GM21786 (cell line): ENCODE measurements around the gene DEGS2.
"Not testable (repeated sequence)": the region's sequence is repeated elsewhere in the genome, so short reads cannot be mapped to it uniquely, and the experiment has no call there.

ENCODE experiments used
- ATAC-seq: cut with Tn5 transposase; IDR thresholded peaks from one replicate; pipeline ENCODE4 v1.9.1; 2021; ENCODE audit not compliant: unreplicated experiment

The DEGS2 gene

DNA sequence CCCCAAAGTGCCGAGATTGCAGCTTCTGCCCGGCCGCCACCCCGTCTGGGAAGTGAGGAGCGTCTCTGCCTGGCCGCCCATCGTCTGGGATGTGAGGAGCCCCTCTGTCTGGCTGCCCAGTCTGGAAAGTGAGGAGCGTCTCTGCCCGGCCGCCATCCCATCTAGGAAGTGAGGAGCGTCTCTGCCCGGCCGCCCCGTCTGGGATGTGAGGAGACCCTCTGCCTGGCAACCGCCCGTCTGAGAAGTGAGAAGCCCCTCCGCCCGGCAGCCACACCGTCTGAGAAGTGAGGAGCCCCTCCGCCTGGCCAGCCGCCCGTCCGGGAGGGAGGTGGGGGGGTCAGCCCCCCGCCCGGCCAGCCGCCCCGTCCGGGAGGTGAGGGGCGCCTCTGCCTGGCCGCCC is 21.2 kb upstream of the DEGS2 start:
- ATAC-seq, result not testable (repeated sequence)

DNA sequence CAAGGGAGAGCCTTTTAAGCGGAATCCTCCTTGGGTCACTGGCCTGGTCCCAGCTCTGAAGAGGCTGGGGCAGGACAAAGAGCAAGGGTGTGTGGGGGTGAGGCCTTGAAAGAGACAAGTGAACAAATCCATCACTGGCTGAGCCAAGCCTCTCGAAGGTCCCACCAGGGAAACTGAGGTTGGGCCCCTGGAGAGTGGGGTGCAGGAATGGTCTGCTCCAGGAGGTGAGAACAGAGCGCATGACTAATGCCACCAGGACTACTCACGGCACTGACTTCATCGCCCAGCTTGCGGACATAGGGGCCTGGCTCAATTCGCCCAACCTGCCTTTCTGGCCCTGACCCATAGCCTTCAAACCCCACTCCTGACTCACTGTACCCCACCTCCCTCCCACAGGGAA is 19.2 kb upstream of the DEGS2 start:
- no peak for ATAC-seq

DNA sequence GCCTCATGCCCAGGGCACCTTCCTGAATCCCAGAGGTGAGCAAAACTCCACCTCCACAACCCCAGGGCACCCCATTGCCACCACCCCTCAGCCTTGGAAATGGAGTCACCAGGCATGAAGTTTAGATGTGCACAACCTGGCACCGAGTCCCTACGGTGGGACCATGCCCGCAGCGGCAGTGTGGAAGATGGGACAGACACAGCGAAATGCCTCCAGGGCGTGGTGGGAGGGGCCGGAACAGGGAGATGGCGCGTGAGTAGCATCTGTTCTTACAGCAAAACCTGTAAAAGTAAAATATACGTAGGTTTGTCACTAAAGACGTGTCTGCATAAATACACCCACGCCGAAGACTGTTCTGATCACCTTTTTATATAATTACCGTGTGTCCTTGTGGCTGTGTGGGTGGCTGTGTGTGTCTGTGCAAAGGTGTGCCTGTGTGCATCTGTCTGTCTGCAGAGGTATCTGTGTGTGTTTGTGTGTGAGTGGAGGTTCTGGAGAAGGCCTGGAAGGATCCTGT is 17.4 kb upstream of the DEGS2 start:
- no peak for ATAC-seq

DNA sequence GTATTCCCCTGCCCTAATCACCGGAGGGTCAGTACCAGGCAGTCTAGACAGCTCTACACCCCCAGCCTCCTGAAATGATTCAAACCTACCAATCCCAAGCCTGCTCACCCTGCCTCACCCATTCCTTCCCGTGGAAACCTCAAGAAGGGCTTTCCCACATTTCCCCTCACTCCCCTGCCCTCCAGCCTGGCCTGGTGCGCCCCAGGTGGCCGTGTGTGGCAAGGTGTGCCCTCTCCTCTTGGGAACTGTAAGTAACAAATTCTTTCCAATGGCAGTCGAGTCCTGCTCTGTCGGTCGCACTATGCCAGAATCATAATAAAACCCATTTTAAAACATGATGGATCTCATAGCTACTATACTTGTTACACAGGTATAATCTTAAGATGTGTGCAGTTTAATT is 13.9 kb upstream of the DEGS2 start:
- ATAC-seq, result no peak

DNA sequence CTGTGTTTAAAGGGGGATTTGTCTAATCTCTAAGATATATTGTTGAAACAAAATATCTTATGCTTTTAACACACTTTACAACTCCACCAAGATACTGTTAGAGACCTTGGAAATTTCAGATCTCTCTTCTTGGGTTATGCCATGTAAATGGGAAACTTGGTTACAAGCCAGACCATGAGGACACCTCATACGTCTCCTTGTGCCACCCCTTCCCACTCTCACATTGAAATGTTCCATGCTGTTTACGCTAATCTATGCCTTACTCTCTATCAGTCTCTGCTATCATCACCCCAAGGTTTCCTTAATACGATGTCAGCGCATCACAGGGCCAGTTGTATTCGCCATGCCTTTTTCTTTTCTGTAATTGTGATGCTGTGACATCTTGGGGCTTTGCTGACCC is 13.4 kb upstream of the DEGS2 start:
- ATAC-seq, result no peak

DNA sequence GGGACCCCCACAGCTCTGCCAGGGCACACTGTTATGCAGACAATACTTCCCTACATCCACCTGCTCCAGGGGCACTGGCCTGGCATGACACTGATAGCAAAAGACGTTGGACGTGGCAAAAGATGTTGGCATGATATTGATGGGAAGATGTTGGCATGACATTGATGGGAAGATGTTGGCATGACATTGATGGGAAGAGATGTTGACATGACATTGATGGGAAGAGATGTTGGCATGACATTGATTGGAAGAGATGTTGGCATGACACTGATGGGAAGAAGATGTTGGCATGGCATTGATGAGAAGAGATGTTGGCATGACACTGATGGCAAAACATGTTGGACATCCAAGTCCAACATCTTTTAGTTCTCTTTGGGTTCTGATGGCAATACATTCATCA is 11.4 kb upstream of the DEGS2 start:
- no peak for ATAC-seq

DNA sequence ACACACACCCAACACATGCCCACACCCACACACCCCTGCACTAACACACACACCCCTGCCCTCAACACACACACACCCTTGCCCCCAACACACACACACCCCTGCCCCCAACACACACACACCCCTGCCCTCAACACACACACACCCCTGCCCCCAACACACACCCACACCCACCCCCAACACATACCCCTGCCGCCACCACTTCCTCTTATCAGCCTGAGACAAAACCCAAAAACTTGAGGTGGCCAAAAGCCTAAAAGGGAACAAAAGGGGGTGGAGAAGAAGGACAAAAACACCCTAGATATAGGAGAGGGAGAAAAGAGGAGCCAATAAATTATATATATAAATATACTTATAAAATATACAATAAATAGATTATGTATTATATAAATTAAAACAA is 9.1 kb upstream of the DEGS2 start:
- no peak for ATAC-seq

DNA sequence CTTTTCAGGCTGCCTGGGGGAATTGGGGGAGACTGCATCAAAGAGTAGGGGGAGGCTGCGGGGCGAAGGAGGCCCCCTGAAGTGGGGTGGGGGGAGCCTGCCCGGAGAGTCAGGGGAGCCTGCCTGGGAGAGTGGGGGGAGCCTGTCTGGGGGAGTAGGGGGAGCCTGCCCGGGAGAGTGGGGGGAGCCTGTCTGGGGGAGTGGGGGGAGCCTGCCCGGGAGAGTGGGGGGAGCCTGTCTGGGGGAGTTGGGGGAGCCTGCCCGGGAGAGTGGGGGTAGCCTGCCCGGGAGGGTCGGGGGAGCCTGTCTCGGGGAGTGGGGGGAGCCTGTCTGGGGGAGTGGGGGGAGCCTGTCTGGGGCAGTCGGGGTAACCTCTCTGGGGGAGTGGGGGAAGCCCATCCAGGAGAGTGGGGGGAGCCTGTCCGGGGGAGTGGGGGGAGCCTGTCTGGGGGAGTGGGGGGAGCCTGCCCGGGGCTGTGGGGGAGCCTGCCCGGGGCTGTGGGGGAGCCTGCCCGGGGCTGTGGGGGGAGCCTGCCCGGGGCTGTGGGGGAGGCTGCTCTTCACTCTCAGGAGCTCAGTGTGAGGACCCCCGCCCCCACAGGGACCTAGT is 6.5 kb upstream of the DEGS2 start:
- no peak for ATAC-seq

DNA sequence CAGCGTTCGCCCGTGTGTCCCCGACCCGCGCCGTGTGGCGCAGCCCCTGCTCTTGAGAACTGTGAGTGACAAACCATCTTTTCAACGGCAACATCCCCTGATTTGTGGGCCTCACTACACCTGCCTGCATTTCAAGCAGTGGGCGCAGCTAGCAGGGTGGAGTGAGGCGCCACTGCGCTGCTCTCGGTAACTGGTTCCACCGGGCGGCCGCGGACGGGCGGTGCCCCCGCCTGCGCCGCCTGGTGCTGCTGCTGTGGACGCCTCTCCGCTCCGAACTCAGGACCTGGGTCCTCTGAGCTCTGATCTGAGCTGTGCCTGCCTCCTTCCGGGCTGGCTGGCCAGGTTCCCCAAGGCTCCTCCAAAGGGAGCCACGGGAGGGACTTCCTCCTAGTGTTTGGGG is 5.9 kb upstream of the DEGS2 start:
- ATAC-seq, result no peak

DNA sequence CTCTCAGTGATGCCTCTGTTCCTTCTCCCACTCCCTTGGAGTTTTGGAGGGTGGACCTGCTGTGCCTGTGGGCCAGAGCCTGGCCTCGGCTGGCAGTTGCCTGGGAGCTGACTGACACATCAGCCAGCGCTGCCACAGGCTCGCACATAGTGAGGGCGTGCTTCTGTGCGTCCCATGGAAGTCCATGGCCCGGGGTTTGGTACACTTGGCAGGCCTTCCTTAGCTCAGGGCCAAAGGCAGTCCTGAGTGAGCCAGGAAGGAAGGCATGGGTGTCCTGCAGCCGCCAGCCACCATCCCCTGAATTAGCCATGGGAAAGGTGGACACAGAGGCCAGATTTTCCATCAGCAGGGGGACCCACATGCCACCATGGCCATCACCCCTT is 1.1 kb upstream of the DEGS2 start:
- no peak for ATAC-seq

DNA sequence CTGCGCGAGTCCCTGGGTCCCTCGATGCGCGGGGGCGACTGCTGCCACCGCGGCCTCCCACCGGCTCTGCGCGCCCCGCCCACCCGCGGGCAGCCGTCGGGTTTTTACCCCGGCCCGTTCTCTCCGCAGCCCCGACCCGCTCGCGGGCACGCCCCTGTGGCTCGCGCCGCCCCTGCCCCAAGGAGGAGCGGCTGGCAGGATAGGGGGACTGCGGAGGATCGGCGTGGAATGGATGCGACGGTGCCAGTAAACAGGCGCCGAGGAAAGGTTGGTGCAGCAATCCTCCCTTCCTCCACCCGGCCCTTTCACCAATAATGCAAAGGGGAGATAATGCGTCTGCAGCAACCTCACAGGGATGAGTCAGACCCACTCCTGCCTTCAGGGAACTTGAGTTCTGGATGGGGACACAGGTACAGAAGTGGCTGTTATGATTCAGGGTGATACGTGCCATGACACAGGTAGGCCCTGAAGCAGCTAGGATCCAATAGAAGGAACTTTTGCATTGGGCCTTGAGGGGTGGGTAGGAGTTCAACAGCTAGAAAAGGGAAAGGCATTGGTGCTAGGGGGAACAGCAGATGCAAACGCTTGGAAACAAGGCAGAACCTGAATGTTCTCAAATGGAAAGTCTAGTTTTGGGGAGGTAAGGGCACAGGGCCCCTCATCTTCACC is 554 bp upstream of the DEGS2 start:
- ATAC-seq, result no peak

DNA sequence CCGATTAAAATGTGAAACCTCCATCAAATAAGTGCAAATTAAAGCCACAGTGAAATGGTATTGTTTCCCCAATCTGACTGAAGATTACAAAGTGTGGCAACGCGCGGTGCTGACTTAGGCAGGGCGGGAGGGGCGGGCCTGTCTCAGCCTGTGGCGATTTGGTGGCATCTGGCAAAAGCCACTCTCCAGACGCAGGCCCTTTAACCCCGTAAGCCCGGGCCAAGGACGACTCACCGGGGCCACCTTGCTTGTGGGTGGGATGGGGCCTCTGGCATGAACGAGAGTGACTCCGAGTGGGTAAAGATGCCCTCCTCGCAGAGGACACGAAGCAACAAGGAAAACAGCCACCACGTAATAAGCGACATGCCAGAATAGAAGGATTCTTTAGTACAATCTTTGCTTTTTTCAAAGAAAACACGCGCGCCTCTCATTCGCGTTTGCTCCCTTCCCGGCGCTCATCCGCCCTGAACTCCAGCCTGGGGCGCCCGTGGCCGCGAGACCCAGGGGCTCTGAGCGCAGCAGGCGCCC is 815 bp downstream of the DEGS2 start:
- ATAC-seq, result no peak

DNA sequence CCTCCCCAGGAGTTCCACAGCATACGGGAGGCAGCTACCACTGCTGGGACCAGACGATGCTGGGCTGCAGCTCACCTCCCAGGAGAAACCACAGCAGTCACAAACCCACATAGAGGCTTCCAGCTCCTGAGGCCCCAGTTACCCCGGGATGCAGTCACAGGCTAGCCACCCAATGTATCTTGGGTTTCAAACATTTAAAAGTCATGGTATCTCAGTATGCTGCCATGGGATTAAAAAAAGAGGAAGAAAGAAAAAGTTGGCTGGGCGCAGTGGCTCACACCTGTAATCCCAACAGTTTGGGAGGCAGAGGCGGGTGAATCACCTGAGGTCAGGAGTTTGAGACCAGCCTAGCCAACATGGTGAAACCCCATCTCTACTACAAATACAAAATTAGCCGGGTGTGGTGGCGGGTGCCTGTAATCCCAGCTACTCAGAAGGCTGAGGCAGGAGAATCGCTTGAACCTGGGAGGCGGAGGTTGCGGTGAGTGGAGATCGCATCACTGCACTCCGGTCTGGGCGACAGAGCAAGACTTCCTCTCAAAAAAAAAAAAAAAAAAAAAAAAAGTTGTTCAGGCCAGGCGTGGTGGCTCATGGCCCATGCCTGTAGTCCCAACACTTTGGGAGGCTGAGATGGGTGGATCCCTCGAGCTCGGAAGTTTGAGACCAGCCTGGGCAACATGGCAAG is 1.8 kb downstream of the DEGS2 start:
- peak; percentile 32 for ATAC-seq

DNA sequence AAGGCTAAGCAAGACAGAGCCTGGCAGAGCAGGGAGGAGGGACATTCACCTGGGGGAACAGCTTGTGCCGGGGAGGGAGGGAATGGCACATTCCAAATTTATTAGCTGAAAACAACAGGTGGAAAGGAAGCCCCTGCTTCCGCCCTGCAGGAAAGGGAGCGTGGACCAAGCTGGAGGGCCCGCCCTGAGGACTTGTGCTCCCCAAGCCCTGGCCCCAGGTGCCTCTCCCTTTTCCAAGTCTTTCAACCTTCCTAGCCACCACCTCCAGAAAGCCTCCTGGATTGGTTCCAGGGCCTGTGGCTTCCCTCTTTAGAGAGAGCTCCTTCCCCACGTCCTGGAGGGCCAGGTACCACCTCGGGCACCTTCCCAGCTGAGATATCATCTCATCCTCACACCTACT is 2.7 kb downstream of the DEGS2 start:
- ATAC-seq, result no peak

DNA sequence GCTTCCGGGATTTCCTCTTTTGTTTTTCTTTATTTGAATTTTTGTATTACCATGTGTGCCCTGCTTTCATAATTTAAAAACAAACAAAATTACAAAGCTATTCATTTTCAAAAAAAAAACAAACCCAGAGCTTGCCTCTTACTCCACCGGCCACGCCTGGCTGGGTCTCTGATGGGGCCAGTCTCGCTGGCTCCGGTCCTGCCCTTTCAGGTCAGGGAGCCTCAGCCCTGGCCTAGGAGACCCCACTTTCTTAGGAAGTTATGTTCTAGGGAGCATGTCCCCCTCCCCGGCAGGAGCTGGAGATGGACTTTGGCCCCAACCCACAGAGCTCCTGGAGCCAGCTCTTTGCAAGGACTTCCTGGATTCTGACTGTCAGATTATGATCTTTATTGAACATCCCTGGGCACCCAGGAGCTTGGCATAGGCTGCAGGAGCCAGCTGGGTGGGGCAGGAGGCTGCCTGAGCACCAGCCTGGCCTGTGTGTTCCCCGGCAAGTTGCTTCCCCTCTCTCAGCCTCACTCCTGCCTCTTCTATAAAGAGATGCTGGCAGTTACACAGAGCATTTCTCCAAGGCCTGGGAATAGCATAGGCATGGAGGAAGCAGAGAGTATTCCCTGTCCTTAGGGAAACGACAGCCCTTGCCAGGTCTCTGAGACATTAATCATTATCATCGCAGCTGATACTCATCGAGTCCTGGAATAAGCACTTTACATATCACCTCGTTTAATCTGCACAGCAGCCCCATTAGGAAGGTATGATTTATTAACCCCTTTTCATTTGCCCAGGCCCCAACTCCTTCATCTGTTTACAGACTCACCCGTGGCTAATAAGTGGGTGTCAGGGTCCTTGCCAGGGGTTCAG is 3.5 kb downstream of the DEGS2 start:
- no peak for ATAC-seq

DNA sequence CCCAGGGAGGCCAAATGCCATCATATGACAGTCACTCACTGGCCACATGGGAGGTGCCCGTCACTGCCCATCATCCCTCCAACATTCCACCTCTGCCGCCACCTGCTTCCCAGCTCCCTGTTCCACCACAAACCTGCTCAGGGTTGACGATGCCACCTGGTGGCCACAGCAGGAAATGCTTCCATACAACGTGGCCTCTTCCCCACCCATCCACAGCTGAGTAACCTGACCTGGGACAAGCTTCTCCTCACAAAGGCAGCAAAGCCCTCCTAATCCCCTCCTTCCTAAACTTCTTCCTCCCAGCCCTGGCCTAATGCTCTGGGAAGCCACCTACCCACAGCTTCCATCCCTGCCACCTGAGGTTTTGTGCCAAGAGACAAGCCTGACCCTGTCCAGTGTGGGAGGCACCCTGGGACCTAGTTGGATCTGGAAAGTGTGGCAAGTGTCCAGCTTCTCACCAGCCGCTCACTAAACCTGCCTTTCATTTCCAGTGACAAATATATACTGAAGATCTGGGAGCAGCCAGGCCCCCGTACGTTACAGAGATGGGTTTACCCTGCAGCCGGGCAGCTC is 4.3 kb downstream of the DEGS2 start:
- no peak for ATAC-seq

DNA sequence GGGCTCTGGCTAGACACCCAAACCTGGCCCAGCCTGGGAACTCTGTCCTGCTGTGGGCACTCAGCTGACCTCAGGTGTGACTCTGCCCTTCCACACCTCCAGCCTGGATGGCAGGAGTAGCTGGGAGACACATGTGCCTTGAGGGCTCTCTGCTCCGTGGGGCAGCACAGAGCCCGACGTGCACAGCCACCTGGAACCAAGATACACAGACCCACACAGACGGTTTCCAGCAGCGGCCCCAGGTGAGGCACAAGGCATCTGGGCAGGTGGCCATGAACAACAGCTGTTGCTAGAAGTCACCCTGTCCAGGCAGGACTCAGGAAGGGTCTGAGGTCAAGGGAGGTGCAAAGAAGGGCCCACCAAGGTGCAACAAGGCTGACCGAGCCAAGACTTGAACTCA is 5.9 kb downstream of the DEGS2 start:
- ATAC-seq, result no peak

DNA sequence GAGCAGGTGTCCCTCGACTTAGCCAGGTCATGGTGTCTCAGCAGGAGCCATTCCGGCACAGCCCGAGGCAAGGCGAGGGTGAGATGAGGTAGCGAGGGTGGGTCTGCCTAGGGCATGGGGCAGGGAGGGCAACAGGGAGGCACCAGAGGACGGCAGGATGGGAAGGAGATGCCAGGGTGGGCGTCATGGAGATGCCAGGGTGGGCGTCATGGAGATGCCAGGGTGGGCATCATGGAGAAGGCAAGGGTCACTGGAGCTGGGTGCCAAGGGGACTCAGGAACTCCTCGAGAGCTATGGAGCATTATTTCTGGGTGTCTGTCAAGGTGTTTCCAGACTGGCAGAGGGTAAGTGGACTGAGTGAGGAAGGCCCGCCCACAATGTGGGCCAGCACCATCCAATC is 7.4 kb downstream of the DEGS2 start:
- ATAC-seq, result no peak

DNA sequence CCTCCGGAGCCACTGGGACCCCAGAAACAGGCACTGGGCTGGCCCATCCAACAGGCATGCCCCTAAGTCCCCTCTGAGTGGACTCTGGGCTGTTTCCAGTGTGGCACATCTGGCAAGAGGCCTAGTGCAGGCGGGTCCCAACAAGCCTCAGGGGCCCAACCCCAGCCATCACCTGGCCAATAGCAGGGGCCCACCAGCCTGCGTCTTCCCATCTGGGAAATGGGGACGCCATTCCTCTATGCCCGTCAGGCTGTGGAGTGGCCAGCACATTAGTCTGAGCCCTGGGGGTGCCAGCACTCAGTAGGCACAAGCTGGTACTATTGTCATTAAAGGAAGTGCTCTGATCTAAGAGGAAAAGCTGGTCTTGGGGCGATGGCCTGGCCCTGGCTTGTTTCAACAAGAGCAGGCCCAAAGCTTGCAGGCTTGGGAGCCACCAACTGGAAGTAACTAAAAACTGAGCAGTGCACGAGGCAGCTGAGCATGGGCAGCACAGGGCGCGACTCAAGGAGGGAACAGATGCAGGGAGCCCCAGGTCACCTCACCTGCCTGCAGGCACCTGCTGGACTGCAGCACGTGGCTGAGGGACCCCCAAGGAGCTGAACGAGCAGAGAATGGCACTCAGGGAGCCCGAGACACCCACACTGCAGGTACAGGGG is 8.4 kb downstream of the DEGS2 start:
- no peak for ATAC-seq

DNA sequence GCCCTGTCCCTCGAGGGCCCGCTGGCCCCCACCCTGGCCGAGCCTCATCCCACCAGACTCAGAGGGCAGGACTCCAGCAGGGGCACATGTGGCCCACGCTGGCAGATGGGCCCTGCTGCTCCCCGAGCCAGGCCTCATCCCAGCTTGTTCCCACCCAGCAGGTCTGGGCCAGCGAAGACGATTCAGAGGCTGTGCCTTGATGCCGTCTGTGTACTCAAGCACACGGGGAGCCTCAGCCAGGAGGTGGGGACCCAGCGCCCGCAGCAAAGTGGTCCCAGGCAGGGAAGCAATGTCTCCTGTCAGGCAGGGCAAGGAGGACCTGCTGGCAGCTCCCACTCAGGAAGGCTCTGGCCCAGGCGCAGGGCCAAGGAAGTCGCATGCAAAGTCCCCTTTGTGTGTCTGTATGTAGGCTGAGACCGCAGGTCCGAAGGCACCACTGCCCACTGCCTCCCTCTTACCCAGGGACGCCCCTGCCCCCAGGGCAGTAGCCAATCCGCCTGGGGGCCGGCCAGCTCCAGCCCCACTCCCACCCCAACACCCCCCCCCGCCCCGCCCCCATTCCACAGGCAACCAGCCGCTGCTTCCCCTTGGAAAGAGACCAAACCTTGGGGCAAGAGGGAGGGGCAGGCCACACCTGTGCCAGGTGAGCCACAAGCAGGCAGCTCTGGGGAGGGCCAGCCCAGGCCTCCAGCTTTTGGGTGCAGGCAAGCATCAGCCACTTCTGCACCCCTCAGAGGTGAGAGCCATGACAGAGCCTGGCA is 9.4 kb downstream of the DEGS2 start:
- ATAC-seq, result no peak
